GM23248 (cell line): ENCODE results near the gene MOK.

ENCODE experiments used
- EZH2 ChIP-seq: fragments of 200-600 bp; sonication (generic); IDR thresholded peaks from 2 replicates; pipeline ENCODE4 v1.6.1; 2018; ENCODE audit warnings: antibody characterized with exemption, mild to moderate bottlenecking; ENCODE audit not compliant: insufficient read depth, poor library complexity, severe bottlenecking
- EZH2phosphoT487 ChIP-seq: fragments of 200-600 bp; sonication (generic); IDR thresholded peaks from 2 replicates; pipeline ENCODE4 v1.6.1; 2018; ENCODE audit warnings: antibody characterized with exemption, moderate library complexity, mild to moderate bottlenecking, low read depth; ENCODE audit not compliant: insufficient read depth

GRCh38 chr14:102314242-102315011, 9.5 kb upstream of the MOK start:
- TF ChIP-seq EZH2phosphoT487 (no peak), EZH2 (no peak)
